ENCODE data around the gene STX16. TPM values are rescaled to one million over a fixed set of nuclear protein-coding genes. Genes with fewer than 3 reads are reported as not detected.
A peak's percentile ranks its signal among the peaks of the same experiment; 100 is the strongest.

Gene STX16
- total and polyA plus RNA-seq, 2 of the 13 experiments (the other 11 are each of a cell fraction or from before 2014, with no cell fraction given) = 28.0 to 72.7 TPM

DNA sequence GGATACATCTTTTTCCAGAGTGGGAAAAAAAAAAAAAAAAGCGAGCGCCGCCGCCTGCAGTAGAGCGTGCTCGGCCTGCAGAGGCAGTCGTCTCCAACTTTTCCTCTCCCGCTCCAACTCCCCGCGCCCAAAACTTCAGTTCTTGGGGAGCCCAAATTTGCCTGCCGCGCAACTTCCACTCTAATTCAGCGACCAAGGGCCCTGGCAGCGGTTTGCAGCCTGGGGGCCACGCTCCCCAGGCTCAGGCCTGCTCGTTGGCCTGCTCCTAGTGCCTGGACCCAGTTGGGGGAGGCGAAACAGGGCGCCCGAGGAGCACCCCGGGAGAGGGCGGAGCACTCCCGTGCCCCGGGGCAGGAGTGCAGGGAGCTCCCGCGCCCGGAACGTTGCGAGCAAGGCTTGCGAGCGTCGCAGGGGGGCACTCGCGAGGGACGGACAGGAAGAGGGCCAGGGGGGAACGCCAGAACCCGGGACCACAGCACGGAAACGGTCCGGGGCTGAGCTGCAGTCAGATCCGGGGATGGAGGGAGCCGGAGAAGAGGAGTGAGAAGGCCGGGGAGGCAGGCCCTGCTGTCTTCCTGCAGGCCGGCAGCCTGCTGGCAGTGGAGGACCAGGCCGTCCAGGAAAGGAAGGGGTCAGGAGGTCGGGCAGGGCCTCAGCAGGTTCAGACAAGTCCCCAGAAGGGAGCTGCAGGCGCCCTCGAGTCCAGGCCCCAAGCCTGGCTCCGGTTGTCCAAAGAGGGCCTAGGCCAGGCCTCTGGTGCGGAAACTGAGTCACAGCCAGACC is at the start of gene STX16 (continued):
- peak; percentile 99 for TF ChIP-seq HES4 (CRISPR knock-in tag; IDR thresholded peaks at IDR 0.05; ENCODE audit: borderline replicate concordance)
- TF ChIP-seq ZSCAN20 (CRISPR knock-in tag; IDR thresholded peaks at IDR 0.05; ENCODE audit: borderline replicate concordance) = peak; percentile 62; the same call in 1 of the 2 replicates
- TF ChIP-seq ZNF331 (CRISPR knock-in tag; IDR thresholded peaks at IDR 0.05) = peak; percentile 98
- TF ChIP-seq, protein P1, sequence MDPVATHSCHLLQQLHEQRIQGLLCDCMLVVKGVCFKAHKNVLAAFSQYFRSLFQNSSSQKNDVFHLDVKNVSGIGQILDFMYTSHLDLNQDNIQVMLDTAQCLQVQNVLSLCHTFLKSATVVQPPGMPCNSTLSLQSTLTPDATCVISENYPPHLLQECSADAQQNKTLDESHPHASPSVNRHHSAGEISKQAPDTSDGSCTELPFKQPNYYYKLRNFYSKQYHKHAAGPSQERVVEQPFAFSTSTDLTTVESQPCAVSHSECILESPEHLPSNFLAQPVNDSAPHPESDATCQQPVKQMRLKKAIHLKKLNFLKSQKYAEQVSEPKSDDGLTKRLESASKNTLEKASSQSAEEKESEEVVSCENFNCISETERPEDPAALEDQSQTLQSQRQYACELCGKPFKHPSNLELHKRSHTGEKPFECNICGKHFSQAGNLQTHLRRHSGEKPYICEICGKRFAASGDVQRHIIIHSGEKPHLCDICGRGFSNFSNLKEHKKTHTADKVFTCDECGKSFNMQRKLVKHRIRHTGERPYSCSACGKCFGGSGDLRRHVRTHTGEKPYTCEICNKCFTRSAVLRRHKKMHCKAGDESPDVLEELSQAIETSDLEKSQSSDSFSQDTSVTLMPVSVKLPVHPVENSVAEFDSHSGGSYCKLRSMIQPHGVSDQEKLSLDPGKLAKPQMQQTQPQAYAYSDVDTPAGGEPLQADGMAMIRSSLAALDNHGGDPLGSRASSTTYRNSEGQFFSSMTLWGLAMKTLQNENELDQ (CRISPR knock-in tag; IDR thresholded peaks at IDR 0.05; ENCODE audit: borderline replicate concordance) = peak; percentile 97
- peak; percentile 90 for TF ChIP-seq MIER2 (CRISPR knock-in tag; IDR thresholded peaks at IDR 0.05)
- TF ChIP-seq SATB2 (CRISPR knock-in tag; IDR thresholded peaks at IDR 0.05) = peak; percentile 96
- TF ChIP-seq, protein P2, sequence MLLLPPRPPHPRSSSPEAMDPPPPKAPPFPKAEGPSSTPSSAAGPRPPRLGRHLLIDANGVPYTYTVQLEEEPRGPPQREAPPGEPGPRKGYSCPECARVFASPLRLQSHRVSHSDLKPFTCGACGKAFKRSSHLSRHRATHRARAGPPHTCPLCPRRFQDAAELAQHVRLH (CRISPR knock-in tag; IDR thresholded peaks at IDR 0.05; ENCODE audit: borderline replicate concordance, low read depth) = peak; percentile 99
- peak; percentile 93 for TF ChIP-seq NCOA1 (CRISPR knock-in tag; IDR thresholded peaks at IDR 0.05)
- peak; percentile 98 for TF ChIP-seq ZFP1 (CRISPR knock-in tag; IDR thresholded peaks at IDR 0.05)
- TF ChIP-seq NR2F2 (IDR thresholded peaks at IDR 0.05; ENCODE audit: borderline replicate concordance, low read depth) = peak; percentile 85; the same call in 1 of the 2 replicates
- TF ChIP-seq TOPORS (CRISPR knock-in tag; IDR thresholded peaks at IDR 0.05) = peak; percentile 98
- peak; percentile 46; the same call in 1 of the 2 replicates for TF ChIP-seq ZNF549 (CRISPR knock-in tag; IDR thresholded peaks at IDR 0.05)
- TF ChIP-seq ZNF891 (CRISPR knock-in tag; IDR thresholded peaks at IDR 0.05) = peak; percentile 98
- peak; percentile 95 for TF ChIP-seq ESRRA (CRISPR knock-in tag; IDR thresholded peaks at IDR 0.05; ENCODE audit: low read depth)
- peak; percentile 96 for TF ChIP-seq ZXDC (CRISPR knock-in tag; IDR thresholded peaks at IDR 0.05)
- TF ChIP-seq SRSF9 (IDR thresholded peaks at IDR 0.05; ENCODE audit: borderline replicate concordance, insufficient read depth, low read depth, low read length, poor library complexity, severe bottlenecking) = no peak
- no peak for TF ChIP-seq ZNF382 (CRISPR knock-in tag; IDR thresholded peaks at IDR 0.05; ENCODE audit: borderline replicate concordance)
- TF ChIP-seq HHEX (CRISPR knock-in tag; IDR thresholded peaks at IDR 0.05) = no peak
- TF ChIP-seq, protein P3, sequence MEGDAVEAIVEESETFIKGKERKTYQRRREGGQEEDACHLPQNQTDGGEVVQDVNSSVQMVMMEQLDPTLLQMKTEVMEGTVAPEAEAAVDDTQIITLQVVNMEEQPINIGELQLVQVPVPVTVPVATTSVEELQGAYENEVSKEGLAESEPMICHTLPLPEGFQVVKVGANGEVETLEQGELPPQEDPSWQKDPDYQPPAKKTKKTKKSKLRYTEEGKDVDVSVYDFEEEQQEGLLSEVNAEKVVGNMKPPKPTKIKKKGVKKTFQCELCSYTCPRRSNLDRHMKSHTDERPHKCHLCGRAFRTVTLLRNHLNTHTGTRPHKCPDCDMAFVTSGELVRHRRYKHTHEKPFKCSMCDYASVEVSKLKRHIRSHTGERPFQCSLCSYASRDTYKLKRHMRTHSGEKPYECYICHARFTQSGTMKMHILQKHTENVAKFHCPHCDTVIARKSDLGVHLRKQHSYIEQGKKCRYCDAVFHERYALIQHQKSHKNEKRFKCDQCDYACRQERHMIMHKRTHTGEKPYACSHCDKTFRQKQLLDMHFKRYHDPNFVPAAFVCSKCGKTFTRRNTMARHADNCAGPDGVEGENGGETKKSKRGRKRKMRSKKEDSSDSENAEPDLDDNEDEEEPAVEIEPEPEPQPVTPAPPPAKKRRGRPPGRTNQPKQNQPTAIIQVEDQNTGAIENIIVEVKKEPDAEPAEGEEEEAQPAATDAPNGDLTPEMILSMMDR (CRISPR knock-in tag; IDR thresholded peaks at IDR 0.05) = peak; percentile 70
- peak; percentile 96 for TF ChIP-seq ZNF468 (CRISPR knock-in tag; IDR thresholded peaks at IDR 0.05)
- TF ChIP-seq HIVEP1 (CRISPR knock-in tag; IDR thresholded peaks at IDR 0.05) = peak; percentile 98
- no peak for TF ChIP-seq SCMH1 (CRISPR knock-in tag; IDR thresholded peaks at IDR 0.05; ENCODE audit: borderline replicate concordance)
- peak; percentile 57 for TF ChIP-seq JUNB (CRISPR knock-in tag; IDR thresholded peaks at IDR 0.05; ENCODE audit: borderline replicate concordance)
- TF ChIP-seq ZNF644 (CRISPR knock-in tag; IDR thresholded peaks at IDR 0.05; ENCODE audit: low read depth) = peak; percentile 70
